Peyer's patch (tissue), 4 donors: ENCODE measurements around the gene SPATA6L. TPM values are rescaled to one million over a fixed set of nuclear protein-coding genes. Genes with fewer than 3 reads are reported as not detected.

ENCODE experiments used
- DNase-seq, 3 donors: peaks; one replicate each; pipeline ENCODE4 v3.0.0-alpha.2; 2017 to 2019
- H3K27ac ChIP-seq, 4 donors: fragments of 200-600 bp; sonication (generic); one replicate each; pipeline ENCODE4 v1.5.1; 2016 to 2019
- H3K27me3 ChIP-seq, 2 donors: fragments of 200-600 bp; sonication (generic); one replicate each; pipeline ENCODE4 v1.5.1; 2019
- H3K36me3 ChIP-seq, 3 donors: fragments of 200-600 bp; sonication (generic); one replicate each; pipeline ENCODE4 v1.5.1; 2016 to 2019
- H3K4me1 ChIP-seq, 4 donors: fragments of 200-600 bp; sonication (generic); one replicate each; pipeline ENCODE4 v1.5.1; 2016 to 2019
- H3K4me3 ChIP-seq, 4 donors: fragments of 200-600 bp; sonication (generic); 1 replicate in 3 of 4; 2 replicates in 1 of 4; pipeline ENCODE4 v1.5.1; 2016 to 2019; ENCODE audit warnings: mild to moderate bottlenecking in 1 of 4
- H3K9me3 ChIP-seq, 4 donors: fragments of 200-600 bp; sonication (generic); one replicate each; pipeline ENCODE4 v1.5.1; 2016 to 2019; ENCODE audit warnings: mild to moderate bottlenecking in 1 of 4
- POLR2A ChIP-seq, 2 donors: fragments of 450-650 bp; IDR thresholded peaks; one replicate each; pipeline ENCODE4 v1.5.1; 2017; ENCODE audit warnings: antibody characterized with exemption in 2 of 2, mild to moderate bottlenecking in 2 of 2, moderate library complexity in 2 of 2
- total RNA-seq, 4 donors: library from RNA; depleted of rRNA; stranded (reverse); fragments of >200 nt; gene quantifications; one replicate each; pipeline ENCODE4 v1.1.0, GENCODE V29; 2016
- TF ChIP-seq, protein P1 (sequence below), 6 experiments: fragments of 450-650 bp in 4 of 6; fragments of 200-600 bp in 2 of 6; sonication (generic) in 1 of 6; IDR thresholded peaks; one replicate each; pipeline ENCODE4 v1.5.1; 2017 to 2019; ENCODE audit warnings: antibody characterized with exemption in 6 of 6, mild to moderate bottlenecking in 3 of 6, moderate library complexity in 1 of 6

Gene SPATA6L
- total RNA-seq, 4 donors from 2014 or later = 13.4 to 19.0 (median 16.6) TPM

GRCh38 chr9:4674783-4675182, 8.5 kb upstream of the SPATA6L start:
- Histone ChIP-seq H3K9me3 (no peaks in the 10 kb centered on the region), H3K36me3 (no peaks in the 10 kb centered on the region), H3K4me3 (no peak overlapping the region), H3K4me1 (no peaks in the 10 kb centered on the region), H3K27ac (no peak overlapping the region), H3K27me3 (no peaks in the 10 kb centered on the region)
- no peak for TF ChIP-seq POLR2A (IDR thresholded peaks at IDR 0.05)
- TF ChIP-seq, protein P1, sequence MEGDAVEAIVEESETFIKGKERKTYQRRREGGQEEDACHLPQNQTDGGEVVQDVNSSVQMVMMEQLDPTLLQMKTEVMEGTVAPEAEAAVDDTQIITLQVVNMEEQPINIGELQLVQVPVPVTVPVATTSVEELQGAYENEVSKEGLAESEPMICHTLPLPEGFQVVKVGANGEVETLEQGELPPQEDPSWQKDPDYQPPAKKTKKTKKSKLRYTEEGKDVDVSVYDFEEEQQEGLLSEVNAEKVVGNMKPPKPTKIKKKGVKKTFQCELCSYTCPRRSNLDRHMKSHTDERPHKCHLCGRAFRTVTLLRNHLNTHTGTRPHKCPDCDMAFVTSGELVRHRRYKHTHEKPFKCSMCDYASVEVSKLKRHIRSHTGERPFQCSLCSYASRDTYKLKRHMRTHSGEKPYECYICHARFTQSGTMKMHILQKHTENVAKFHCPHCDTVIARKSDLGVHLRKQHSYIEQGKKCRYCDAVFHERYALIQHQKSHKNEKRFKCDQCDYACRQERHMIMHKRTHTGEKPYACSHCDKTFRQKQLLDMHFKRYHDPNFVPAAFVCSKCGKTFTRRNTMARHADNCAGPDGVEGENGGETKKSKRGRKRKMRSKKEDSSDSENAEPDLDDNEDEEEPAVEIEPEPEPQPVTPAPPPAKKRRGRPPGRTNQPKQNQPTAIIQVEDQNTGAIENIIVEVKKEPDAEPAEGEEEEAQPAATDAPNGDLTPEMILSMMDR (IDR thresholded peaks at IDR 0.05) = no peak
- no peak for DNase-seq

DNA sequence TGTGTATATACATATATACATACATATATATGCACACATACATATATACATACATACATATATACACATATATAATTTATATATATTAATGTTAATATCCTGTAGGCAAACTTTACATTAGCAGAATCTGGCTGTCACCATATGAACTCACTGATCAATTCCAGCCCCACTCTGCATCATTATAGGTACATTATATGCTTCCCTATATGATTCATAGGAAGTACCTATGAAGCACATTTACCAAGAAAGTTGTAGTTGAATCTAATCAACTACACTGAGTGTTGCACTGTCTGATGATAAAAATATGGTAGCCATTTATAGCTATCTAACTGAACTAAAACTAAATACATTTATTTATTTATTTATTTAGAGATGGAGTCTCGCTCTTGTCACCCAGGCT, 5.5 kb upstream of the SPATA6L start:
- no peaks in the 10 kb centered on the region for H3K36me3 ChIP-seq
- H3K4me3 ChIP-seq = no peak overlapping the region
- no peaks in the 10 kb centered on the region for H3K4me1 ChIP-seq
- H3K27ac ChIP-seq = no peak overlapping the region
- H3K9me3 ChIP-seq = no peaks in the 10 kb centered on the region
- no peak for TF ChIP-seq POLR2A (IDR thresholded peaks at IDR 0.05)
- TF ChIP-seq, protein P1 (IDR thresholded peaks at IDR 0.05) = no peak
- H3K27me3 ChIP-seq = no peaks in the 10 kb centered on the region
- no peak for DNase-seq

DNA sequence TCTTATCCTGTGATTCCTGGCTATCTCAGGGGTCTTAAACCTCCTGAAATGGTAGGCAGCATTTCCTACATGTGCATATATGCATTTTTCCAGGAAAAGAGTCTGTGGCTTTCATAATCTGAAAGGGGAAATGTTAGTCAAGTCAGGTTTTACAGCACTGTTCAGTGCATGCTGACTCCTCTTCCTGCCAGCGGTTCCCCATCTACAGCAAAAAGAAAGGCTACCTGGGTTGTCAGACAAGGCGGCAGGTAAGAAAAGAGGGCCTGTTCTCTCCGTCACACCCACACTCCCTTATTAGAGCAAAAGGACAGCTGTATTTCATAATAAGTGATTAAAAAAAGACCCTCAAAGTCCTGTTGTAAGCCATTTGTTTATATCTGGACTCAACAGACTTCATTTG, 4.3 kb upstream of the SPATA6L start:
- no peak overlapping the region for H3K27ac ChIP-seq
- no peak for TF ChIP-seq POLR2A (IDR thresholded peaks at IDR 0.05)
- TF ChIP-seq, protein P1 (IDR thresholded peaks at IDR 0.05) = no peak
- H3K36me3 ChIP-seq = no peaks in the 10 kb centered on the region

DNA sequence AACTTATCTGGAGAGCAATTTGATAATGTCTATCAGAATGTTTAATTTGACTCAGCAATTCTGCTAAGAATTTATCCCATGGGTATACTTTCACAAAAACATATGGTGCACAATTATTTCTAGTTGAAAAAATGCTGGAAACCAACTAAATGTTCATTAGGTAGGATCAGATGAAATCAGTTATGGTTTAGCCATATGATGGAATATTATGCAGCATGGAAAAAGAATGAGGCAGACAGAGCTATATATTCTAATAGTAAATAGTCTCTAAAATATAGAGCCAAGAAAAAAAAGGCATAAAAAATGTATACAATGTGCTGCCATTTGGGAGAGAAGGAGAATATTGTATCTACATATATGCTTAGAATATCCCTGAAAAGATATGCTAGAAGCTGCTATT, 3.6 kb upstream of the SPATA6L start:
- Histone ChIP-seq H3K9me3 (no peaks in the 10 kb centered on the region), H3K4me1 (peaks cover 0 to 9% (median 3%) of the 10 kb centered on the region in 4 donors), H3K27me3 (no peaks in the 10 kb centered on the region), H3K4me3 (no peak overlapping the region), H3K36me3 (no peaks in the 10 kb centered on the region), H3K27ac (no peak overlapping the region)
- DNase-seq = no peak
- TF ChIP-seq POLR2A (IDR thresholded peaks at IDR 0.05) = no peak
- TF ChIP-seq, protein P1 (IDR thresholded peaks at IDR 0.05) = no peak

More for the DNA sequence above, 4.3 kb upstream of the SPATA6L start:
- H3K4me1 ChIP-seq = peaks cover 0 to 4% (median 1%) of the 10 kb centered on the region in 4 donors
- no peak overlapping the region for H3K4me3 ChIP-seq
- no peaks in the 10 kb centered on the region for H3K9me3 ChIP-seq
- DNase-seq = no peak
- no peaks in the 10 kb centered on the region for H3K27me3 ChIP-seq

- H3K4me3 ChIP-seq = no peak overlapping the region
- H3K36me3 ChIP-seq = no peaks in the 10 kb centered on the region
- no peaks in the 10 kb centered on the region for H3K9me3 ChIP-seq
- no peak overlapping the region for H3K27ac ChIP-seq
- TF ChIP-seq, protein P1 (IDR thresholded peaks at IDR 0.05) = no peak
- TF ChIP-seq POLR2A (IDR thresholded peaks at IDR 0.05) = no peak
- H3K27me3 ChIP-seq = no peaks in the 10 kb centered on the region
- no peak for DNase-seq
- peaks cover 0 to 16% (median 8%) of the 10 kb centered on the region in 4 donors for H3K4me1 ChIP-seq
Measured at GRCh38 chr9:4668604-4669003, 2.3 kb upstream of the SPATA6L start.

- TF ChIP-seq, protein P1 (IDR thresholded peaks at IDR 0.05) = no peak
- TF ChIP-seq POLR2A (IDR thresholded peaks at IDR 0.05) = no peak
- Histone ChIP-seq H3K4me1 (peaks cover 0 to 24% (median 8%) of the 10 kb centered on the region in 4 donors), H3K36me3 (no peaks in the 10 kb centered on the region), H3K27me3 (no peaks in the 10 kb centered on the region), H3K9me3 (no peaks in the 10 kb centered on the region), H3K27ac (no peak overlapping the region), H3K4me3 (no peak overlapping the region)
- no peak for DNase-seq
Measured at GRCh38 chr9:4667681-4668080, 1.4 kb upstream of the SPATA6L start.
